Psoas muscle (tissue), 8 donors: Measurements from ENCODE around the gene GPR149. TPM values are rescaled to one million over a fixed set of nuclear protein-coding genes. Genes with fewer than 3 reads are reported as not detected.

Experiments used
- ATAC-seq, 4 donors: fragments of 200-7000 bp; cut with Tn5 transposase; one replicate each; pipeline ENCODE4 v1.9.1; 2020; ENCODE audit warnings: moderate library complexity in 3 of 4, mild to moderate bottlenecking in 2 of 4
- DNase-seq, 2 donors: peaks; one replicate each; pipeline ENCODE4 v3.0.0-alpha.2; 2020
- H3K27ac ChIP-seq: fragments of 200-600 bp; one replicate; pipeline ENCODE4 v1.8.0; 2022
- H3K27me3 ChIP-seq, 3 donors: fragments of 200-600 bp in 1 of 3; one replicate each; pipeline versions ENCODE4 v1.6.1 to v1.8.0; 2013 to 2022; ENCODE audit warnings: low read length in 2 of 3, mild to moderate bottlenecking in 2 of 3, moderate library complexity in 1 of 3; ENCODE audit not compliant: insufficient read depth in 3 of 3
- H3K36me3 ChIP-seq, 2 donors: fragments of 200-600 bp in 1 of 2; one replicate each; pipeline versions ENCODE4 v1.6.1 to v1.8.0; 2013 to 2022; ENCODE audit warnings: low read depth in 1 of 2, mild to moderate bottlenecking in 1 of 2, moderate library complexity in 1 of 2; ENCODE audit not compliant: insufficient read depth in 1 of 2
- H3K4me1 ChIP-seq: fragments of 200-600 bp; one replicate; pipeline ENCODE4 v1.8.0; 2022
- H3K4me3 ChIP-seq: fragments of 200-600 bp; one replicate; pipeline ENCODE4 v1.8.0; 2022; ENCODE audit warnings: mild to moderate bottlenecking
- H3K9me3 ChIP-seq: fragments of 200-600 bp; one replicate; pipeline ENCODE4 v1.8.0; 2022
- WGBS, 3 donors: extraction: QIAGEN DNeasy Blood & Tissue Kit; methylation state at CpG; one replicate each; pipeline versions ENCODE4 v1.1.6 to v1.1.7; 2013; 5-methylcytosine and 5-hydroxymethylcytosine counted together
- intact Hi-C, 2 donors: fragments of 100-400 bp; cut with DNase I; formaldehyde crosslinking; loops; one replicate each; pipeline versions ENCODE4 v1.11.0 to v1.14.2; 2022
- polyA plus RNA-seq, 3 donors: library from polyadenylated mRNA; stranded (reverse); fragments of 200-250 nt; gene quantifications; one replicate each; pipeline ENCODE4 v1.2.3, GENCODE V29; 2013
- total RNA-seq, 4 donors: library from RNA; stranded (reverse); fragmentation: NEBNext Ultra II Directional in 2 of 4; extraction: Animal tissue kit (Norgen Biotek cat#: 25700) in 2 of 4; gene quantifications; one replicate each; pipeline versions ENCODE4 v1.2.1 to v1.2.4, GENCODE V29; 2021 to 2023
- TF ChIP-seq, protein P1 (sequence below): fragments of 200-600 bp; IDR thresholded peaks from one replicate; pipeline ENCODE4 v1.8.0; 2022; ENCODE audit warnings: antibody characterized with exemption
- donor health status: healthy with polysubstance abuse.
- donor health status: DM: no; HTN: no; CAD: no; lungs with moderate emphysema.
- donor health status: Bipolar disorder and iron deficiency.
- donor health status: healthy.
- donor health status: DM: yes; HTN: yes; CAD: no.
- donor health status: DM: no; HTN: no; CAD: no.
- donor health status: DM: no; HTN: no; CAD: no.
- donor health status: DM: yes; HTN: yes; CAD: no.

Gene GPR149
- total and polyA plus RNA-seq, 7 donors, result not detected

DNA sequence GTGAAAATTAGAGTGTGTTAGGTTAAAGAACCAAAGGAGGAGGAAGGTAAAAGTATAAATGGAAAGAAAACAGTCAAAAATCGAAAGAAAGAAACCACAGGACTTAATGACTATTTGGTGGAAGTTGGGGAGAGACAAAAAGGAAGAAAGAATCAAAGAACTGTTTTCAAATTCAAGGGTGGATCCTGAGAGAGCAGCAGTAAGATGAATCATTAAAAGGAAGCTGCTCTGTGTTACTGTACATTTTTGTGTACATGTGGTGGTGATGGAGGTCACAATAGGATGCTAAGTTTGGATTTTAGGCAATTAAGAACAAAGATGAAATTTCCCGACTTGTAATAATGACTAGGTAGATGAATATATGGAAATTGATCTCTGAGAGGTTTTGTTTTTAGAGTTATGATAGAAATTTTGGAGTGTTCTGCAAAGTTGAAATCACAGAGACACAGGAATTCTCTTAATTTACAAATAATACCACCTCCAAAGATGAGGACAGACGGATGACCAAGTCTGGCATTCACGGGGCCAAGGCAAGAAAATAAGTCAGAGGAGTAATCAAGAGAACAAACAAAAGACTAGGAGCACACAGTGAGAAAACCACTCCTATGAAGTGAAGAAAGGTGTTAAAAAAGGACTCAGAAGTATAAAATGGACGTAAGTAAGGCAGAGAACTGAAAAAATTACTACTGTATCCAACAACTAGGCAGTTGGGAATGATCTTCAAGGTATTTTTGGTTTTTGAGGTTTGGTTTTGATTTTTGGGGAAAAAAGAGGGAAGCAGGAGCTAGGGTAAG is 112.8 kb downstream of the GPR149 start:
- intact Hi-C loops, result no loop called here
- H3K27ac ChIP-seq, result no peak overlapping the region
- peaks cover 46% of the 10 kb centered on the region for H3K4me1 ChIP-seq
- no peaks in the 10 kb centered on the region for H3K27me3 ChIP-seq
- DNase-seq (no peak), ATAC-seq (no peak)
- H3K9me3 ChIP-seq, result no peaks in the 10 kb centered on the region
- H3K4me3 ChIP-seq, result no peak overlapping the region
- TF ChIP-seq, protein P1, sequence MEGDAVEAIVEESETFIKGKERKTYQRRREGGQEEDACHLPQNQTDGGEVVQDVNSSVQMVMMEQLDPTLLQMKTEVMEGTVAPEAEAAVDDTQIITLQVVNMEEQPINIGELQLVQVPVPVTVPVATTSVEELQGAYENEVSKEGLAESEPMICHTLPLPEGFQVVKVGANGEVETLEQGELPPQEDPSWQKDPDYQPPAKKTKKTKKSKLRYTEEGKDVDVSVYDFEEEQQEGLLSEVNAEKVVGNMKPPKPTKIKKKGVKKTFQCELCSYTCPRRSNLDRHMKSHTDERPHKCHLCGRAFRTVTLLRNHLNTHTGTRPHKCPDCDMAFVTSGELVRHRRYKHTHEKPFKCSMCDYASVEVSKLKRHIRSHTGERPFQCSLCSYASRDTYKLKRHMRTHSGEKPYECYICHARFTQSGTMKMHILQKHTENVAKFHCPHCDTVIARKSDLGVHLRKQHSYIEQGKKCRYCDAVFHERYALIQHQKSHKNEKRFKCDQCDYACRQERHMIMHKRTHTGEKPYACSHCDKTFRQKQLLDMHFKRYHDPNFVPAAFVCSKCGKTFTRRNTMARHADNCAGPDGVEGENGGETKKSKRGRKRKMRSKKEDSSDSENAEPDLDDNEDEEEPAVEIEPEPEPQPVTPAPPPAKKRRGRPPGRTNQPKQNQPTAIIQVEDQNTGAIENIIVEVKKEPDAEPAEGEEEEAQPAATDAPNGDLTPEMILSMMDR, result no peak
- peaks cover 0 to 39% of the 10 kb centered on the region in 2 donors for H3K36me3 ChIP-seq
- 77 to 85% (median 80%) methylated on average over 5 of the region's 5 CpGs for WGBS, 3 donors

DNA sequence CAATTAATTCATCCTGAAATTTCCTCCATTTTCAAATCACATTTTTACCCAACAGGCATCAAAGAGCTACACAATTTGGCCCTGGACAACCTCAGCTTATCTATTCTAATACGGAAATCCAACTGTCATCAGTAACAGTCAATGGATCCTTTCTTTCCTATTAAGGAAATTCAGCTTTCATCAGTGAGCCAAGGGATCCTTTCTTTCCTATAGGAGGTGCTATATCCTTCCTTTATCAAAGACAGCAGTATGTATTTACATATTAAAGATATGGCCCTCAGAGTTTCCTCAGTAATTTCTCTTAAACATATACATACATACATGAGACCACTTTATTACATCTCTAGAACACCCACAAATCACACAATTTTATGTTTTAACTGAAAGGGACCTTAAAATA is 115.8 kb downstream of the GPR149 start:
- intact Hi-C loops, result loop anchor here in 1 of 2 donors (5.0 kb wide), 1 partner anchor 37 kb away; no protein-coding TSS in a partner anchor
- H3K9me3 ChIP-seq, result no peaks in the 10 kb centered on the region
- H3K36me3 ChIP-seq, result peaks cover 0 to 65% of the 10 kb centered on the region in 2 donors
- WGBS, 3 donors, result 96 to 100% (median 97%) methylated on average over 1 of the region's 1 CpG
- TF ChIP-seq, protein P1, result no peak
- ATAC-seq, result no peak
- no peak overlapping the region for H3K27ac ChIP-seq
- peaks cover 22% of the 10 kb centered on the region for H3K4me1 ChIP-seq
- H3K27me3 ChIP-seq, result no peaks in the 10 kb centered on the region
- DNase-seq, result no peak
- no peak overlapping the region for H3K4me3 ChIP-seq

DNA sequence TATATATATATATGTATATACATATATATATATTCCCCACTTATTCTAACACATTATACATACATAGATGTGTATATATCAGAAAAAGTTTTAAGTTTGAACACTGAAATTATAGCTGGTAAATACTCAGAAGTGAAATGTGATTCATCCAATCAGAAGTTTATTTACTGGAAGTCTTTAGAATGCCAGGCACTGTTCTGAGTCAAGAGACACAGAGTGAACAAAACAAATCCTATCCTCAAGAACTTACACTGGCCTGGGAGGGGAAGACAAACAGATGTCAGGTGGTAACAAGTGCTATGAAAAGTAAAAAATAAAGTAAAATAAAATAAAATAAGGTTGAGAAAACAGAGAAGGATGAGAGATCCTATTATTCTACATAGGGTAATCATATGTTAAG is 119.2 kb downstream of the GPR149 start:
- Histone ChIP-seq H3K4me1 (peaks cover 14% of the 10 kb centered on the region), H3K27ac (no peak overlapping the region), H3K36me3 (peaks cover 0 to 88% of the 10 kb centered on the region in 2 donors), H3K4me3 (no peak overlapping the region), H3K9me3 (no peaks in the 10 kb centered on the region), H3K27me3 (no peaks in the 10 kb centered on the region)
- peak in 1 of 4 donors; percentile 53 for ATAC-seq
- TF ChIP-seq, protein P1, result no peak
- intact Hi-C loops, result loop anchor here in 1 of 2 donors (5.0 kb wide), 1 partner anchor 34 kb away; no protein-coding TSS in a partner anchor
- DNase-seq, result no peak

DNA sequence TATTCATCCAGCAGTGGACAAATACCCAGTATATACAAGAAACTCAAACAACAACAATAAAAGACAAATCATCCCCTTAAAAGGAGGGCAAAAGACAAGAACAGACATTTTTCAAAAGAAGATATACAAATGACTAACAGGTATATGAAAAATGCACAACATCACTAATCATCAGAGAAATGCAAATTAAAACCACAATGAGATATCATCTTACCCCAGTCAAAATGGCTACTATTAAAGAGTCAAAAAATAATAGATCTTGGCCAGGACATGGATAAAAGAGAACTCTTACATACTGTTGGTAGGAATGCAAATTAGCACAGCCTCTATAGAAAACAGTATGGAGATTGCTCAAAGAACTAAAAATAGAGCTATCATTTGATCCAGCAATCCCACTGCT is 122.6 kb downstream of the GPR149 start:
- Histone ChIP-seq H3K27ac (no peak overlapping the region), H3K36me3 (peaks cover 2 to 90% of the 10 kb centered on the region in 2 donors), H3K4me1 (peaks cover 14% of the 10 kb centered on the region), H3K9me3 (no peaks in the 10 kb centered on the region), H3K4me3 (no peak overlapping the region), H3K27me3 (no peaks in the 10 kb centered on the region)
- ATAC-seq (no peak), DNase-seq (no peak)
- intact Hi-C loops, result no loop called here
- TF ChIP-seq, protein P1, result no peak
